Measurements from ENCODE around the gene SLC44A2. TPM values are rescaled to one million over a fixed set of nuclear protein-coding genes. Genes with fewer than 3 reads are reported as not detected.

Gene SLC44A2
- total RNA-seq, 1 donor, result 49.9 TPM

GRCh38 chr19:10654610-10655456 lies 29.5 kb downstream of the SLC44A2 start:
- H3K36me3 ChIP-seq (ENCODE audit: insufficient read depth, low read length), result peaks cover 14% of the 10 kb centered on the region
- H3K79me2 ChIP-seq (ENCODE audit: insufficient read depth, low read length), result peaks cover 61% of the 10 kb centered on the region
- peak overlapping the region; percentile 88 for H3K4me3 ChIP-seq (ENCODE audit: insufficient read depth, low read length)
- peak overlapping the region; percentile 76 for H3K27ac ChIP-seq (ENCODE audit: low read depth, low read length)
- peak; percentile 97 for DNase-seq (ENCODE audit: insufficient read length, low spot score, missing footprints)
- no peaks in the 10 kb centered on the region for H3K27me3 ChIP-seq (ENCODE audit: insufficient read depth, low read length)
- H4K20me1 ChIP-seq (ENCODE audit: insufficient read depth, low read length), result peaks cover 47% of the 10 kb centered on the region
- H3K4me1 ChIP-seq (ENCODE audit: insufficient read depth, low read length), result peaks cover 14% of the 10 kb centered on the region
- peak overlapping the region; percentile 88 for H3K4me2 ChIP-seq (ENCODE audit: insufficient read depth, low read length)
- H2AFZ ChIP-seq (ENCODE audit: low read length), result no peak overlapping the region
- TF ChIP-seq, protein P1, sequence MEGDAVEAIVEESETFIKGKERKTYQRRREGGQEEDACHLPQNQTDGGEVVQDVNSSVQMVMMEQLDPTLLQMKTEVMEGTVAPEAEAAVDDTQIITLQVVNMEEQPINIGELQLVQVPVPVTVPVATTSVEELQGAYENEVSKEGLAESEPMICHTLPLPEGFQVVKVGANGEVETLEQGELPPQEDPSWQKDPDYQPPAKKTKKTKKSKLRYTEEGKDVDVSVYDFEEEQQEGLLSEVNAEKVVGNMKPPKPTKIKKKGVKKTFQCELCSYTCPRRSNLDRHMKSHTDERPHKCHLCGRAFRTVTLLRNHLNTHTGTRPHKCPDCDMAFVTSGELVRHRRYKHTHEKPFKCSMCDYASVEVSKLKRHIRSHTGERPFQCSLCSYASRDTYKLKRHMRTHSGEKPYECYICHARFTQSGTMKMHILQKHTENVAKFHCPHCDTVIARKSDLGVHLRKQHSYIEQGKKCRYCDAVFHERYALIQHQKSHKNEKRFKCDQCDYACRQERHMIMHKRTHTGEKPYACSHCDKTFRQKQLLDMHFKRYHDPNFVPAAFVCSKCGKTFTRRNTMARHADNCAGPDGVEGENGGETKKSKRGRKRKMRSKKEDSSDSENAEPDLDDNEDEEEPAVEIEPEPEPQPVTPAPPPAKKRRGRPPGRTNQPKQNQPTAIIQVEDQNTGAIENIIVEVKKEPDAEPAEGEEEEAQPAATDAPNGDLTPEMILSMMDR (IDR thresholded peaks at IDR 0.05; ENCODE audit: extremely low read depth, low read depth, low read length), result no peak
- no peaks in the 10 kb centered on the region for H3K9me3 ChIP-seq (ENCODE audit: low read depth, low read length)

- Histone ChIP-seq H2AFZ (ENCODE audit: low read length) (no peak overlapping the region), H3K4me3 (ENCODE audit: insufficient read depth, low read length) (peak overlapping the region; percentile 88), H3K36me3 (ENCODE audit: insufficient read depth, low read length) (peaks cover 23% of the 10 kb centered on the region), H3K4me1 (ENCODE audit: insufficient read depth, low read length) (peaks cover 20% of the 10 kb centered on the region), H3K9me3 (ENCODE audit: low read depth, low read length) (no peaks in the 10 kb centered on the region), H3K4me2 (ENCODE audit: insufficient read depth, low read length) (peak overlapping the region; percentile 88), H3K79me2 (ENCODE audit: insufficient read depth, low read length) (peaks cover 69% of the 10 kb centered on the region), H3K27ac (ENCODE audit: low read depth, low read length) (peak overlapping the region; percentile 76), H4K20me1 (ENCODE audit: insufficient read depth, low read length) (peaks cover 55% of the 10 kb centered on the region), H3K27me3 (ENCODE audit: insufficient read depth, low read length) (no peaks in the 10 kb centered on the region)
- no peak for DNase-seq (ENCODE audit: insufficient read length, low spot score, missing footprints)
- TF ChIP-seq, protein P1 (IDR thresholded peaks at IDR 0.05; ENCODE audit: extremely low read depth, low read depth, low read length), result peak; percentile 11
Measured at GRCh38 chr19:10655457-10656312, 30.3 kb downstream of the SLC44A2 start.

GRCh38 chr19:10660346-10660745 lies 35.0 kb downstream of the SLC44A2 start:
- no peak overlapping the region for H2AFZ ChIP-seq (ENCODE audit: low read length)

More at GRCh38 chr19:10660346-10660745, 35.0 kb downstream of the SLC44A2 start:
- H3K4me3 ChIP-seq (ENCODE audit: insufficient read depth, low read length), result no peak overlapping the region
- H3K4me1 ChIP-seq (ENCODE audit: insufficient read depth, low read length), result peaks cover 39% of the 10 kb centered on the region
- peaks cover 29% of the 10 kb centered on the region for H3K36me3 ChIP-seq (ENCODE audit: insufficient read depth, low read length)
- DNase-seq (ENCODE audit: insufficient read length, low spot score, missing footprints), result no peak
- H3K27ac ChIP-seq (ENCODE audit: low read depth, low read length), result no peak overlapping the region
- H3K27me3 ChIP-seq (ENCODE audit: insufficient read depth, low read length), result no peaks in the 10 kb centered on the region
- H3K4me2 ChIP-seq (ENCODE audit: insufficient read depth, low read length), result no peak overlapping the region
- peaks cover 91% of the 10 kb centered on the region for H4K20me1 ChIP-seq (ENCODE audit: insufficient read depth, low read length)
- TF ChIP-seq, protein P1 (IDR thresholded peaks at IDR 0.05; ENCODE audit: extremely low read depth, low read depth, low read length), result no peak
- H3K79me2 ChIP-seq (ENCODE audit: insufficient read depth, low read length), result peaks cover 100% of the 10 kb centered on the region
- H3K9me3 ChIP-seq (ENCODE audit: low read depth, low read length), result no peaks in the 10 kb centered on the region
